HL-60 (cell line): ENCODE data around the gene PNMA8C.

Experiments used
- CTCF ChIP-seq: IDR thresholded peaks from one replicate; pipeline ENCODE4 v1.5.1; 2011; ENCODE audit warnings: low read length, control low read depth, inconsistent platforms; ENCODE audit not compliant: insufficient read depth
- POLR2AphosphoS5 ChIP-seq: IDR thresholded peaks from 2 replicates; pipeline ENCODE4 v1.6.1; 2012; ENCODE audit warnings: low read depth

- TF ChIP-seq CTCF (no peak), POLR2AphosphoS5 (no peak)
Observed at GRCh38 chr19:46411925-46412649, 16.6 kb downstream of the PNMA8C start.
